NOMO-1 (cell line): ENCODE measurements around the gene FASN.

ENCODE experiments used
- DNase-seq, 2 experiments: peaks; one replicate each; lab custom pipeline; 2025; ENCODE audit not compliant: unreplicated experiment in 2 of 2; lab: John Stamatoyannopoulos, UW

Gene FASN

GRCh38 chr17:82089723-82090548 is 8.1 kb downstream of the FASN start:
- DNase-seq = no peak

- no peak for DNase-seq
Measured at GRCh38 chr17:82088838-82089722, 9.0 kb downstream of the FASN start.

GRCh38 chr17:82087961-82088837 is 9.8 kb downstream of the FASN start:
- no peak for DNase-seq

DNA sequence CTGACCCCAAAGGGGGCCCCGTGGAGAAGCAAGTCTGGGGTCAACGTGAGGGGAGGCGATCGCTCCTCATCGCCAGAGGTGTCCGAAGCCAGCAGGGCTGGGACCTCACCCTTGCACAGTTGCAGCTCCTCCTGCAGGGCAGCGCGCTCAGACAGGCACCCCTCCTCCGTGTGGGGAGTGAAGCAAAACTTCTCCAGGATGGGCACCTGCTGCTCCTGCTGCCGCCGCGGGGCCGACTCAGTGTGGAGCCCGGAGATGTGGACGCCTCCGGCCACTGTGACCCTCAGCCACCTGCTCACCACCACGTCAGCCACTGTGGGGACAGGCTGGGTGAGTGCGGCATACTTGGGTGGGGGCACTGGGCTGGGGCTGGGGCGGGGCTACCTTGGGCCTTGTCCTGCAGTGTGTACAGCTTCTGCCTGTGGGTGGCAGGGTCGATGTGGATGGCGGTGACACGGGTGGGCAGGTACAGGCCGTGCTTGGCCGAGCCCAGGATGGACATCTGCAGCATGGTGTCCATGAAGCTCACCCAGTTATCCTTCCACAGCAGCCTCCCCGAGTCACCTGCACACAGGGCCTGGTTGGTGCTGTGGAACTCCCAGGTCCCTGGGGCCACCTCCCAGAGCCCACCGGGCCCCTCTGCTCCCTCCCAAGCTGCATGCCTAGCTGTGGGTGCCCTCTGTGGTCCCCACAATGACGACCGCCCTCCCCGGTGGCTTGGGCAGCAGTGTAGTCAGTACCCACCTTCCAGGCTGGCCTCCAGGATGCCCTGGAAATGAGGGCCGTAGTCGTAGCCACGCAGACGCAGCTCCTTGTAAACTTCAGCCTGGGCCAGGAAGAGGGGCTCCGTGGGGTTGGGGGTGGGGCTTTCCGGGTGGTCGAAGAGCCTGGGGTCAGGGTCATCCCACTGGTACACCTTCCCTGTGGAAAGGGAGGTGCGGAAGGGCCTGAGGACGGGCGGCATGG is 10.8 kb downstream of the FASN start:
- no peak for DNase-seq

- no peak for DNase-seq
Measured at GRCh38 chr17:82085931-82086764, 11.9 kb downstream of the FASN start.

DNA sequence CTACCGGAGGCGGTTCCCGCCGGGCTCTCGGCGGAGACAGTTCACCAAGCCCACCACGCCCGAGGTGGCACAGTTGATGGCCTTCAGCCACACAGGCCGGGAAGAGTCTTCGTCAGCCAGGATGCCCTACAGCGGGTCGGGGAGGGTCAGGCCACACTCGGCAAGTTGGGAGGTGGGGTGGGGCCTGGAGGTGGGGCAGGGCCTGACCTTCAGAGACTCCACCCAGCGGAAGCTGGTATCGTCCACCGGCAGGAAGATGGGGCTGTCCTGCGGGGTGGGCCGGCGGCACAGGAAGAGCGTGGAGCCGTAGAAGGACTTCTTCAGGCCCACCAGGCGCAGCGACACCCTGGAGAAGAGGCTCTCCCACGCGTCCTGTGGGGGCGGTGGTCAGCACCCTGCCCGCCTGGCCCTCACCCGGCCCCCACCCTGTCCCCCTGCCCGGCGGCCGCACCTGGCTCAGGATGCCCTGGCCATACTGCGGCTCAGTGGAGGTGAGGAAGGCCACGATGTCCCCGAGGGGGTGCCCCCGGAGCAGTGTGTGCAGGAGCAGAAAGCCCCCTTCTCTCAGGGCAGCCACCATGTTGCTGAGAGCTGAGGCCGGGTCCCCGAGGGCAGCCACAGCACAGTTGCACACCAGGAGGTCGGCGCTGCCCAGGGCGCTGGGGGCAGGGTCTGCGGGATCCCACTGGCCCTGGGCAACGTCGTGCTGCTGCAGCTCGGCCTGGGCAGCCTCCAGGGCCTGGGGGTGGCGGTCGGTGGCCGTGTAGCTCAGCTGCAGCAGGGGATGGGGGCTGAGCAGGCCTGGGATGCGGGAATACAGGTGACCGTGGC is 12.8 kb downstream of the FASN start:
- DNase-seq = no peak

GRCh38 chr17:82084373-82085030 is 13.5 kb downstream of the FASN start:
- no peak for DNase-seq

DNA sequence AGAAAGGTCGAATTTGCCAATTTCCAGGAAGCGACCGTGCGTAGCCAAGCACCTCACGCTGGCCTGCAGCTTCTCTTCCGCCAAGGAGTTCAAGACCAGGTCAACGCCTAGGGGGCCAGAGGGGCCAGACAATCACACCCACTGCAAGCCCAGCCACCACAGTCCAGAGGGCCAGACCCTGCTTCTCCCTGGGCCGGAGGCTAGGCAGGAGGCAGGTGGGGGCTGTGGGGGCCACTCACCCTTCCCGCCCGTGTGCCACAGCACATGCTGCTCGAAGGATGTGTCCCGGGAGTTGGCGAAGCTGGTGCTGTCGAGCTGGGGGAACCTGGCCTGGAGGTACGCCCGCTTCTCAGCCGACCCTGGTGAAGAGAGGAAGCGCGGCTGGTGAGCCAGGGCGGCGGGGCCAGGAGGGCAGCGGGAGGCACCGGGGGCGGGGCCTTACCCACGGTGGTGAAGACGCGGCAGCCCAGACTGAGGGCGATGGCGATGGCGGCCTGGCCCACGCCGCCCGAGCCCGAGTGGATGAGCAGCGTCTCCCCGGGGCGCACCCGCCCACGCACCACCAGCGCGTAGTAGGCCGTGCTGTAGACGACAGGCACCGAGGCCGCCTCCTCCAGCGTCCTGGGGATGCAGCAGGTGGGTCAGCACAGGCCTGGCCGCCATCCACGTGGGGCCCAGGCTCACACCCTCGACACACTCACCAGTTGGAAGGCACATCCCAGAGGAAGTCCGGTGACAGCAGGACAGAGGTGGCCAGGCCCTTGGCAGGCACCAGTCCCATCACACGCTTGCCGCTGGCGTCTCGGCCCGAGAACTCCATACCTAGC is 14.3 kb downstream of the FASN start:
- DNase-seq = no peak

GRCh38 chr17:82083009-82083408 is 15.0 kb downstream of the FASN start:
- no peak for DNase-seq

- no peak for DNase-seq
Measured at GRCh38 chr17:82082456-82082855, 15.6 kb downstream of the FASN start.

DNA sequence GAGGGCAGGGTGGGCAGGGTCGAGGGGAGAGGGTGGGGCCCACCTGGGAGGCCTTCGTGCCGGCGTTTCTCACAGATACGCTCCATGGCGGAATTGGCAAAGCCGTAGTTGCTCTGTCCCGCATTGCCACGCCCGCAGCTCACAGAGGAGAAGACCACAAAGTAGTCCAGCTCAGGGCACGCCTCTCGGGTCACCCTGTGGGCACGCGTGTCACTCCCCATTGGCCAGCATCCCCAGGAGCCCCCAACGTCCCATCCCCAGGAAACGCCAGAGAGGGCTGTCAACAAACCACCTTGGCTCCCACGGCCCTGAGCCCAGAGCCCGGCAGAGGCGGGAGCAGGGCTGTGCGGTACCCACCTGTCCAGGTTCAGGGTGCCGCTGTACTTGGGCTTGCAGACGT is 16.1 kb downstream of the FASN start:
- DNase-seq = no peak

- no peak for DNase-seq
Measured at GRCh38 chr17:82081546-82081945, 16.5 kb downstream of the FASN start.

GRCh38 chr17:82080789-82081464 is 17.1 kb downstream of the FASN start:
- DNase-seq = no peak

DNA sequence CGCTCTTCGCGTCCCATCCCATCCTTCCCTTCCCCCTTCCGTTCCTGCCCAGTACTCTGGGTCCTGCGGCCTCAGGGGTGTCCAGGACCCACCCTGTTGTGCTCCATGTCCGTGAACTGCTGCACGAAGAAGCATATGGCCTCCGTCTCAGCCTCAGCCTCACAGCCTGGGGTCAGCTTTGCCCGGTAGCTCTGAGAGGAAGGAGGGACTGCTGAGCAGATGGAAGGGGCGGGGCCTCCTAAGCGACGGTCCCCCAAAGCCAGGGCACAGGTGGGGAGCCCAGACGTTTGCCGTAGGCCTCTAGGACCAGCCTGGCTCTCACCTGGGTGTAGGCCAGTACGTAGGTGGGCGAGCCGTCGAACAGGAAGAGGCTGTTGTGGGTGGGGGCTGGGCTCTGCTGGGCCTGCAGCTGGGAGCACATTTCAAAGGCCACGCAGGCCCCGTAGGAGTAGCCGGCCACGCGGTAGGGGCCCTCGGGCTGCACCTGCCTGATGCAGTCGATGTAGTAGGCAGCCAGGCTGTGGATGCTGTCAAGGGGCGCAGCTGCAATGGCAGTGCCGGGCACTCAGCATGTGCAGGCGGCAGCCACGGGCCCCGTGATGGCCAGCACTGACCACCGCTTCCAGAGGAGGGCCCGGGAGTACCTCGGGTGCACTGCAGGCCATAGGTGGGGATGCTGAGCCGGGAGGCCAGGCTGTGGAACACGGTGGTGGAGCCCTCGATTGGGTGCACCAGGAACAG is 17.8 kb downstream of the FASN start:
- DNase-seq = no peak

GRCh38 chr17:82079001-82079677 is 18.9 kb downstream of the FASN start:
- DNase-seq = no peak
